ENCODE results near the gene CHD9.
"Not testable (repeated sequence)": the region's sequence is repeated elsewhere in the genome, so short reads cannot be mapped to it uniquely, and the experiment has no call there.

CHD9 gene

DNA sequence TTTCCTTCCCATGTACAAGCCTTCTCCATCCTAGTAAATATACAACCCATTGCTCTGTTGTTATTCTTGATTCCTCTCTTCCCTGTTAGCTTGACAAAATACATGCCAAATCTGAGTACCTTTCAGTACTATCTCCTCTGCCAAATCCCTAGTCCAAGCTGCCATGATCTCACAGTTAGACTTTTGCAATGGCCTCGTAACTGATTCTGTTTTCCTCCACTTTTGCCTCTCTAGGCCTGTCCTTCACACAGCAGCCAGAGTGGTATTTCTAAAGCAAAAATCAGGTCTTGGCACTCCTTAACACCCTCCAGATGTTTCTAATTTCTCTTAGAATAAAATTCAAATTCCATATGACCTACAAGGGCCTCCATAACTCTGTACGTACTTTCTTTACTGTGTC lies 226.5 kb downstream of the CHD9 start:
- DNase-seq (ENCODE audit: low read depth in 2 of 2) = no peak

DNA sequence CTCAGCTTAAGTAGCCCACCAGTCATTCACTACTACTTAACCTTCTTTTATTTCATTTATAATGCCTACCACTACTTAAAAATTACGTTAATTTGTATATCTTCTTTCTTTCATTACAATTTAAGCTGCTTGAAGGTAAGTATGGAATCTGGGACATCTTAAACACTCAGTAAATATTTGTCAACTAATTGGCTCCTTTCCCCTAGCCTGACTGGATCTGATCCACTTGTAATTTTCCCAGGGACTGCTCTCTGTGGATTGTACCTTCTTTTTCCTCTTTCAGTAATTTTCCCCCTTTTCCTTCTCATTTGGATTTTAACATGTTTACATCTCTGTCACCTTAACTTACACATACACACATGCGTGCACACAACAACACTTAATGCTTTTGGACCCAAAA lies 227.1 kb downstream of the CHD9 start:
- no peak for DNase-seq (ENCODE audit: low read depth in 2 of 2)

DNA sequence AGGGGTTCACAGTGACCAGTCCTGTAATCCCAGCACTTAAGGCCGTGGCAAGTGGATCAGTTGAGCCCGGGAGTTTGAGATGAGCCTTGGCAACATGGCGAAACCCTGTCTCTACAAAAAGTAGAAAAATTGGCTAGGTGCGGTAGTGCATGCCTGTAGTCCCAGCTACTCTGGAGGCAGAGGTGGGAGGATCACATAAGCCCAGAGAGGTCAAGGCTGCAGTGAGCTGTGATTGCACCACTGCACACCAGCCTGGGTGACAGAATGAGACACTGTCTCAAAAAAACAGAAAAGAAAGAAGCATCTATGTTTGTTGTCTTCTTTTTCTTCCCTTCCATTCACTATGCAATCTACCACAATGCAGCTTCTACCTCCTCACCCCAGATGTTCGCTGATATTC lies 227.5 kb downstream of the CHD9 start:
- no peak for DNase-seq (ENCODE audit: low read depth in 2 of 2)

GRCh38 chr16:53282975-53283946 lies 228.5 kb downstream of the CHD9 start:
- no peak for DNase-seq (ENCODE audit: low read depth in 2 of 2)

GRCh38 chr16:53285236-53285635 lies 230.4 kb downstream of the CHD9 start:
- no peak for DNase-seq (ENCODE audit: low read depth in 2 of 2)

DNA sequence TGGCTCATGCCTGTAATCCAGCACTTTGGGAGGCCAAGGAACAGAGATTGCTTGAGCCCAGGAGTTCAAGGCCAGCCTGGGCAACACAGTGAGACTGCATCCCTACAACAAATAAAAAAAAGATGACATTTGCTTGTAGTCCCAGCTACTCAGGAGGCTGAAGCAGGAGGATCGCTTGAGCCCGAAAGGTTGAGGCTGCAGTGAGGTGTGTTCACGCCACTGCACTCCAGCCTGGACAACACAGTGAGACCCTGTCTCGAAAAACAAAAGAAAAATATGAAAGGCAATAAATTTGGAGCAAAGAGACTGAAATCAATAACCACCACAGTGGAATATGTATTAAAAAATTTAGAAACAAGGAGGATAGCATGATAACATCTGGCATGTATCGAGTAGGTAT lies 235.7 kb downstream of the CHD9 start:
- no peak for DNase-seq (ENCODE audit: low read depth in 2 of 2)

DNA sequence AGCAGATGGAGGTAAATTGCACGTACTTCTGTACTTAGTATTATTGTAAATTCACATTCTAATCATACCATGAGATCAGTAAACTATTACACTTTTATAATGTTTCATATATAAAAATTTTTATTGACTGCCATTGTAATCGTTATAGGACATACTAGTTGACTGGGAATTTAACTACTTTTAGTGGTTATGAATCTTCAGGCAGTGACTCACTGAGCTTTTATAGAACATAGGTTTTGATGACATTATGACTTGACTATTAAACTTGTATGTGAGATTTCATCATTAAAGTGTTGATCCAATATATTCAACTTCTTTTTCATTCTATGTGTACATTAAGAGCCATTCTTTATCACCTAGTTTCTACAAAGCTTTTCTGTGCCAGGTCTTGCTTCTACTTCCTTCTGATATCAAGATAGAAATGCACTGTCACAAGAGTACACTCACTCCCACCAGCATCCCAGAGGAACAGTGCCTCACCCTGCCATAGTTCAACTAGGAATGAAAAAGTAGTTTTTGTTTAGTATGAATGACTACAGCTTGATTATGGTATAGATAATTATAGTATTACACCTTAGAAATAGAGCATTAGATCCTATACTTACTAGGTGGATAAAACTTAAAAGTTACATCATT lies 237.1 kb downstream of the CHD9 start:
- no peak for DNase-seq (ENCODE audit: low read depth in 2 of 2)

- DNase-seq (ENCODE audit: low read depth in 2 of 2) = no peak
Measured at GRCh38 chr16:53297477-53297876, 242.7 kb downstream of the CHD9 start.

GRCh38 chr16:53304334-53304733 lies 249.5 kb downstream of the CHD9 start:
- no peak for DNase-seq (ENCODE audit: low read depth in 2 of 2)

DNA sequence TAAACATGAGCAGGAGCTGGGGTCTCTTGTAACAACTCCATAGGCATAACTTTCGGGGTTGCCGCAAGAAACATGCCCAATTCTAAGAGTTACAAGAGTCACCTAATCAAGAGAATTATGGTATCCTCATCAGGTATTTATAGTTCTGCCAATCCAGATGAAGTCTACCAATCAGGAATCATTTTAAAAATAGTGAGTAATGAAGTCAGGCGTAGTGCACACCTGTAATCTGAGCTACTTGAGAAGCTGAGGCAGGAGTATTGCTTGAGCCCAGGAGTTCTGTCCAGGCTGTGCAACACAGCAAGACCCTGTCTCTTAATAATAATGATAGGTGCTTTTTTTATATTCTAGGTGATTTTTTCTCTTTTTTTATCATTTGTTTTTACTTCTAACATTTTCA lies 251.0 kb downstream of the CHD9 start:
- DNase-seq (ENCODE audit: low read depth in 2 of 2) = no peak

- no peak for DNase-seq (ENCODE audit: low read depth in 2 of 2)
Measured at GRCh38 chr16:53309457-53309856, 254.7 kb downstream of the CHD9 start.

GRCh38 chr16:53320992-53321391 lies 266.2 kb downstream of the CHD9 start:
- no peak for DNase-seq (ENCODE audit: low read depth in 2 of 2)

- no peak for DNase-seq (ENCODE audit: low read depth in 2 of 2)
Measured at GRCh38 chr16:53323924-53324323, 269.1 kb downstream of the CHD9 start.

- DNase-seq (ENCODE audit: low read depth in 2 of 2) = not testable (repeated sequence)
Measured at GRCh38 chr16:53330991-53331390, 276.2 kb downstream of the CHD9 start.

GRCh38 chr16:53334581-53334980 lies 279.8 kb downstream of the CHD9 start:
- DNase-seq (ENCODE audit: low read depth in 2 of 2) = no peak

GRCh38 chr16:53337294-53337693 lies 282.5 kb downstream of the CHD9 start:
- no peak for DNase-seq (ENCODE audit: low read depth in 2 of 2)

GRCh38 chr16:53341792-53342191 lies 287.0 kb downstream of the CHD9 start:
- DNase-seq (ENCODE audit: low read depth in 2 of 2) = no peak

GRCh38 chr16:53355064-53355463 lies 300.3 kb downstream of the CHD9 start:
- no peak for DNase-seq (ENCODE audit: low read depth in 2 of 2)

- DNase-seq (ENCODE audit: low read depth in 2 of 2) = no peak
Measured at GRCh38 chr16:53356478-53357207, 301.9 kb downstream of the CHD9 start.

GRCh38 chr16:53357208-53357586 lies 302.4 kb downstream of the CHD9 start:
- DNase-seq (ENCODE audit: low read depth in 2 of 2) = no peak

DNA sequence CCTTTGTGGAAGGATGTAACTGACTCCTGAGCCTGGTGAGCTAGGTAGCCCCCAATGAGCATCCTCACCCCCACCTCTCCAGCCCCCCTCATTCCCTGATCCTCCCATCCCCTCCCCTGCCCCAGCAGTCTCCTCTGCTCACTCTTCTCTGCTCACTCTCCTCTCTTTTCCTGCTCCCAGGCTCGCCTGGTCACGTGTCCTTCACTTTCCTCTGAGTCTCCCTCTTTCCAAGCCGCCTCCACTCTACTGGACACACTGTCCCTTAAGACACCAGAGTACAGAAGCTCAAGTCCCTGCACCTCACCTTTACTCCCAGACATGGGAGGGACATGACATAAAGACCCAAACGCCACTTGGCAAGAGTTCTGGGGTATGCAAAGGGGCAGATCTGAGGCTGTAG lies 303.2 kb downstream of the CHD9 start:
- DNase-seq (ENCODE audit: low read depth in 2 of 2) = no peak

- no peak for DNase-seq (ENCODE audit: low read depth in 2 of 2)
Measured at GRCh38 chr16:53358884-53359283, 304.1 kb downstream of the CHD9 start.

DNA sequence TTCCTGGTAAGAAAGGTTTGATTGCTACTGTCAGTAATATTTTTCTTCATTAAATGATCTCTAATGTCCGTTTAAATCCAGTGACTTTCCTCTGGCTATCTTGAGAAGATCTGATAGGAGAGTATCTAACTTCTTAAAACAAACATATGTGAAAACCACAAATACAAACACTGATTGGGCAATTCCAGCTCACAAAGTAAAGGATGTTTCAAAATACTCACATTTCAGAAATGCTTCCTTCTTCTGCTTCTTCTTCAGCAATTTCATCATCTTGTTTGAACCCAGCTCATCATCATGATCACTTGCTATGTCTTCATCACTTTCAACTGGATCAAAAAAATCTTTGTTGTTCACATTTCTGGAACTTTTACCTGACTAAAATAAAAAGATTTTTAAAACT lies 315.1 kb downstream of the CHD9 start:
- DNase-seq (ENCODE audit: low read depth in 2 of 2) = no peak

Data from activated CD4-positive, alpha-beta T cell treated with anti-CD3 and anti-CD28 coated beads for 24 hours (primary cell).